Skin of body (tissue), 2 donors: Measurements from ENCODE around the gene MAD2L2. TPM values are rescaled to one million over a fixed set of nuclear protein-coding genes. Genes with fewer than 3 reads are reported as not detected.

Source experiments
- DNase-seq: peaks from one replicate; lab custom pipeline; 2025; lab: John Stamatoyannopoulos, UW
- total RNA-seq: library from RNA; depleted of rRNA; stranded (reverse); fragments of >200 nt; gene quantifications from one replicate; pipeline ENCODE4 v1.2.3, GENCODE V29; 2014

The MAD2L2 gene
- total RNA-seq, 1 donor from 2014 or later: 21.6 TPM

- DNase-seq: no peak
Measured at GRCh38 chr1:11705596-11705995, 24.6 kb upstream of the MAD2L2 start.

GRCh38 chr1:11704691-11705475 lies 23.9 kb upstream of the MAD2L2 start:
- DNase-seq: no peak

- no peak for DNase-seq
Measured at GRCh38 chr1:11704194-11704529, 23.2 kb upstream of the MAD2L2 start.

- no peak for DNase-seq
Measured at GRCh38 chr1:11703357-11704193, 22.6 kb upstream of the MAD2L2 start.

GRCh38 chr1:11701981-11702803 lies 21.2 kb upstream of the MAD2L2 start:
- DNase-seq: no peak

GRCh38 chr1:11701551-11701961 lies 20.6 kb upstream of the MAD2L2 start:
- DNase-seq: no peak

- DNase-seq: no peak
Measured at GRCh38 chr1:11700601-11701467, 19.9 kb upstream of the MAD2L2 start.

GRCh38 chr1:11697893-11698210 lies 16.9 kb upstream of the MAD2L2 start:
- DNase-seq: no peak

GRCh38 chr1:11697188-11697892 lies 16.4 kb upstream of the MAD2L2 start:
- DNase-seq: no peak

GRCh38 chr1:11695861-11696260 lies 14.9 kb upstream of the MAD2L2 start:
- no peak for DNase-seq

GRCh38 chr1:11693917-11694316 lies 13.0 kb upstream of the MAD2L2 start:
- no peak for DNase-seq

GRCh38 chr1:11693024-11693590 lies 12.2 kb upstream of the MAD2L2 start:
- no peak for DNase-seq

- DNase-seq: no peak
Measured at GRCh38 chr1:11691928-11692711, 11.2 kb upstream of the MAD2L2 start.

GRCh38 chr1:11691302-11691914 lies 10.5 kb upstream of the MAD2L2 start, which contains the start of gene DRAXIN:
Gene DRAXIN (plus strand): TSS chr1:11691710. CDS start chr1:11706259, 14,549 bp downstream.
- no peak for DNase-seq

- no peak for DNase-seq
Measured at GRCh38 chr1:11690397-11691301, 9.7 kb upstream of the MAD2L2 start.

- no peak for DNase-seq
Measured at GRCh38 chr1:11688506-11688905, 7.6 kb upstream of the MAD2L2 start.

GRCh38 chr1:11685210-11685752 lies 4.3 kb upstream of the MAD2L2 start:
- no peak for DNase-seq
